Stimulated activated CD8-positive, alpha-beta memory T cell treated with anti-CD3 and anti-CD28 coated beads, Interleukin-7, amount 100 ng/mL, for 48 hours (primary cell): ENCODE measurements around the gene VPS72.
A peak's percentile ranks its signal among the peaks of the same experiment; 100 is the strongest.
"Not testable (repeated sequence)": the region's sequence is repeated elsewhere in the genome, so short reads cannot be mapped to it uniquely, and the experiment has no call there.

Experiments
- DNase-seq, 2 donors: peaks; one replicate each; pipeline ENCODE4 v3.0.0-alpha.2; 2020; ENCODE audit warnings: low read depth in 1 of 2; ENCODE audit errors: extremely low read depth in 1 of 2

VPS72 gene

GRCh38 chr1:151188667-151189066 lies 1.3 kb downstream of the VPS72 start:
- not testable (repeated sequence) for DNase-seq

DNA sequence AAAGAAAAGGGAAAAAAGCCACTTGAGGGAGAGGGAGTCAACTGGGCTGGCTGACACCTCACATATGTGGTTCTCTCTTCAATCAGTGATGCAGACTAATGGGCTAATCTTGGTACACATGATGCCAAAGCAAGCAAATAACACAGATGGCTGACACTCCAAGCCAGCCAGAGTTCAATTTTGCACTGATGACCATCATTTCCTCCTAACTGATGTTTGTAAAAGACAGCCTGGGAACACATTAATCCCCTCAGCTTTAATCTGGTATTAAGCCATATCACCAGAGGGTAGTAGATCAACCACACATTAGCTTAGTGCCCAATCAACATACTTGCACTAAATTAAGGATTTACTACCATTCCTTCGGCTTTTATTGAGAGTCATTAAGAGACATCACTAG lies 2.8 kb downstream of the VPS72 start:
- DNase-seq: no peak

GRCh38 chr1:151184211-151184610 lies 5.8 kb downstream of the VPS72 start:
- DNase-seq: no peak

DNA sequence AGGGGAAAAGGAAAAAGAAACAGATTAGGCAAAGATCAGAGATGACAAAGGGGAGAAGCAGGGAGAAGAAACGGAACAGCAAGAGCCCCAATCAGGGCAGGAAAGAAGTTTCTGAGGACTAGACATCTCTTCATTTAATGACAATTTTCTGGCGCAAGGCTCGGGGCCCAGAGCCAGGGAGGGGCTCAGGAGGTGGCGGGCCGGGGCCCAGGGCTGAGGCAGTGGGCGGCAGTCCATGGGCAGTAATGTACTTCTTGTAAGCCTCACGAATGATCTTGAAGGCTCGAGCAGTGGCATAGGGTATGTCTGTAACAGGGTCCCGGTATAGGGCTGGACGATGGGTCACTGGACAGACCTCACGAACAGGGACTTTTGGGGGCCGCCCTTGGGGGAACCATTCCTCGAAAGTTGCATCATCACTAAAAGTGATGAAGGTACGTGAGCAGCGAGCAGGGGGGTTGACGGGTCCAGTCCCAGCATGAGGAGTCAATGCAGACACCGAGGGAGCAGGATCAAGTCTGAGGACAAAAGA lies 13.4 kb downstream of the VPS72 start:
- DNase-seq: no peak

GRCh38 chr1:151175863-151176262 lies 14.1 kb downstream of the VPS72 start, which contains the start of gene TMOD4:
TSS of gene TMOD4 (minus strand) at chr1:151175981. CDS start at chr1:151174875, 1,106 bp downstream.
- no peak for DNase-seq

- no peak for DNase-seq
Measured at GRCh38 chr1:151175041-151175741, 14.8 kb downstream of the VPS72 start.

DNA sequence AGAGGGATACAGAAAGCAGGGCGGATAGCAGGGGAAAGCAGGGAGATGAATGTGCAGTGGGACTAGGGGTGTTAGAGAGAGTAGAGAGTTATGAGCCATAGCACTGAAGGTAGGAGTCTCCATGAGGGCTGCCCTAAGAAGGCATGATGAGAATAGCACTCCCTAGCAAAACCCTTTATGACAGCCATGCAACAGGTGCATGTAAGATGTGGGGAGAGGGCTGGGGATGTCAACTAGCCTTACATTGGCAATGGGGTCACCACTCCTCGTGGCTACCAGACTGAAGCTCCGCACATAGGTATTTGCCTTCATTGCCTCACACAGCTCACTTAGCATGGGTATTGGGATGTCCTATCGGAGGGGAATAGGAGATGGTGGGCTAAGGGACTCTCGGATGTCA lies 18.8 kb downstream of the VPS72 start:
- no peak for DNase-seq

GRCh38 chr1:151167116-151167515 lies 22.9 kb downstream of the VPS72 start:
- DNase-seq: no peak

DNA sequence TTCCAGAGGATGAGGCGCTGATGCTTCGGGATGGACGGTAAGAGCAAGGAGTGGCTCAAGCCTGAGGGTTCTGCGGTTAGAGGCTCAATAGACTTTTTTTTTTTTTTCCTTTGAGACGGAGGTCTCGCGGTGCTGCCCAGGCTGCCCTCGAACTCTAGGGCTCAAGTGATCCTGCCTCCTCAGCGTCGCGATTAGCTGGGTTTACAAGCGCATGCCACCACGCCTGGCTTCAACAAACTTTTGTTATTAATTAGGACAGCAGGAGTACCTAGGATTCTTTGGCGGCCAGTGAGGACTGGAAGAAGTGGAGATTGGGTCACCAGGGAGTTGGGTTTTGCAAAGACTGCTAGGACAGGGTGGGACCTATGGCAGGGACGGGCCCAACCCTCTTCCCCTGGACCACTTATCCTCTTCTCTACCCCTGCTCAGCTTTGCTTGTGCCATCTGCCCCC lies 23.5 kb downstream of the VPS72 start:
- DNase-seq: no peak

- DNase-seq: peak; percentile 89 to 94
Measured at GRCh38 chr1:151165738-151166504, 24.1 kb downstream of the VPS72 start, which contains the start of the genes LYSMD1 and SCNM1. TSS of gene LYSMD1 (minus strand) at chr1:151165902. CDS start at chr1:151165258, 644 bp downstream. TSS of gene SCNM1 (plus strand) at chr1:151166144. CDS start at chr1:151166153, 9 bp downstream.

DNA sequence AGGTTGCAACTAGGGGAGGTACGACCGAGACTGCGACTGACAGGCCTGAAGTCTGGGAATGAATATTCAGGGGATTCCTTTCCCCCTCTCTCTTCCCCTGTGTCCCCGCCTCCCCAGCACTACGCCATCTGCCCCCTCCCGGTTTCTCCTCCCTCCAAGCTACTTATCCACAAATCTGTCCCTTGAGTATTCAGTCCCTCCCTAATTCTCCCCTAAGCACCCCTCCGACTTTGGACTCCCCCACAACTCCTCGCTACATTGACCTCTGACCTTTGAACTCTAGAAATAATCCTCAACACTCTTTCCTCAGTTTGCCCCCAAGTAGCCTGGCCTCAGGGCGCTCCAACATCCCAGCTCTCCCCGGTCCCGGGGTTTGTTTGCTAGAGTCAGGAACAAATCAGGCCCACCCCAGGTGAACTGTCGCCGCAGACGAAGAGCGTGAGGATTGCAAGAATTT lies 24.7 kb downstream of the VPS72 start:
- DNase-seq: no peak

- DNase-seq: no peak
Measured at GRCh38 chr1:151164732-151165280, 25.2 kb downstream of the VPS72 start.

DNA sequence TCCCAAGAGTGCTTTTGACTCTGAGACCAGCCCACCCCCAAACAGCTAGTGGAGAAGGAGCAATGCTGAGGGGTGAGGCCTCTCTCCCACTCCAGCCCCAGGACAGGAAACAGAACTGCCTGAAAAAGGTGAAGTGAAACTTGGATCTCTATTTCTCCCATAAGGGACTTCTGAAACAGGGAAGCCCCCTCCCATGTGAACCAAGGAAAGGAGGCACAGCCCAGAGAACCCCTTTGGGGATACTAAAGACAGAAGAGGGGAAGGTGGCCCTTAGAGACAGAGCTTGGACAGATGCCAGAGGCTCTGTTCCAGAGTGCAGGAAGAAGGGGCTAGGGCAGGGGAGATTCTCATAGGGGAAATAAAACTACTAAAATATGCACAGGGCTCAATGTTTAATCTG lies 30.6 kb downstream of the VPS72 start:
- DNase-seq: no peak

- no peak for DNase-seq
Measured at GRCh38 chr1:151158751-151159251, 31.2 kb downstream of the VPS72 start.

GRCh38 chr1:151158326-151158725 lies 31.7 kb downstream of the VPS72 start:
- DNase-seq: peak in 1 of 2 donors; percentile 55

DNA sequence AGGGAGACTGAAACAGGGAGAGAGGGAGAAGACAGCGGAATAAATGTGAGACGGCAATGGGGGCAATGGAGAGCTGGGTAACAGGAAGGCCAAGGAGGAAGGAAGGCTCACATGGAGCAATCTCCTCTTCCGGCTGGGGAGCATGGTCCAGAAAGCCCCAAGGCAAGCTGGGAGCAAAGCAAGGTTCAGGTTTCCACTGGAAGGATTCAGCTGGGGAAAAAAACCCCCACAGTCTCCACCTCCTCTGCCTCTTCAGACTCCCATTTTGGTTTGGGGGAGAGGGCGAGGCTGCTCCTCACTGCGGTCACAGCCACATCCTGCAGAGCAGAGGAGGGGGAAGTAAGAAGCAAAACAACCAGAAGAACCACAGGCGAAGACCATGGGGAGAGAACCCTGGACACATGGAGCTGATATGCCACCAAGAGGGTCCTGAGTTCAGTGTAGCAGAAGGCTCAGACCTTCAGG lies 32.9 kb downstream of the VPS72 start:
- peak in 1 of 2 donors; percentile 63 for DNase-seq

DNA sequence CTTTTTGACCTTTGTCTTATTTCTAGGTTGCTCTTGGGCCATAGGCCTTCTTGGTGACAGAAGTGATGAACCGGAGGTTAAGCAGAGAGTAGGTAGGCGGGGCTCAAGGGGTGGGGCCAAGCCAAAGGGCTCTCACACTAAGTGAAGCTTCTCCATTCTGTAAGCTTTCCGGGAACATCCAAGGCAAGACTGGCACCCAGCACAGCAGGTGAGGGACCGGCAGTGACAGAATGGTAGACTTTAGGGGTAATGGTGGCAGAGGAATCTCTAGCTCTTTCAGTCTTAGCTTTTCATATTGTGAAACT lies 33.5 kb downstream of the VPS72 start, which contains the start of gene TNFAIP8L2:
TNFAIP8L2 (plus strand) TSS at position 135 of the 305 bp plus-strand sequence. CDS start 2,049 bp downstream, outside the sequence.
- peak in 1 of 2 donors; percentile 85 for DNase-seq

DNA sequence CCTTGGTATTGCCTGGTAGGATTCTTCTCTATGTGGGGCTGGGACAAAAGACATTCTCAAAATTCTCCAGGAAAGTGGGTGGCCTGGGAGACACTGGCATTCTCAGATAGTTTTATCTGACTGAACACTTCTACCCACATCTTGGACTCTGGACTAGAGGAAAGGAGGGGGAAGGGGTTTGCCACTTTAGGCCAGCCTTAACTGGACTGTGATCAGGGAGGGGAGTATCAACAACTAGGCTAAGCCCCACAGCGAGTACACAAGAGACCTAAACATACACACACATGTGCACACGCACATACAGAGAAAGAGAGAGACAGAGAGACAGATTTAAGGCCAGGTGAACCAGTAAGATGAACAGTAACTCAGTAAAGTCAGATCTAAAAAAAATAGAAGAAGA lies 42.3 kb downstream of the VPS72 start:
- no peak for DNase-seq

GRCh38 chr1:151147132-151147503 lies 42.9 kb downstream of the VPS72 start:
- DNase-seq: no peak

DNA sequence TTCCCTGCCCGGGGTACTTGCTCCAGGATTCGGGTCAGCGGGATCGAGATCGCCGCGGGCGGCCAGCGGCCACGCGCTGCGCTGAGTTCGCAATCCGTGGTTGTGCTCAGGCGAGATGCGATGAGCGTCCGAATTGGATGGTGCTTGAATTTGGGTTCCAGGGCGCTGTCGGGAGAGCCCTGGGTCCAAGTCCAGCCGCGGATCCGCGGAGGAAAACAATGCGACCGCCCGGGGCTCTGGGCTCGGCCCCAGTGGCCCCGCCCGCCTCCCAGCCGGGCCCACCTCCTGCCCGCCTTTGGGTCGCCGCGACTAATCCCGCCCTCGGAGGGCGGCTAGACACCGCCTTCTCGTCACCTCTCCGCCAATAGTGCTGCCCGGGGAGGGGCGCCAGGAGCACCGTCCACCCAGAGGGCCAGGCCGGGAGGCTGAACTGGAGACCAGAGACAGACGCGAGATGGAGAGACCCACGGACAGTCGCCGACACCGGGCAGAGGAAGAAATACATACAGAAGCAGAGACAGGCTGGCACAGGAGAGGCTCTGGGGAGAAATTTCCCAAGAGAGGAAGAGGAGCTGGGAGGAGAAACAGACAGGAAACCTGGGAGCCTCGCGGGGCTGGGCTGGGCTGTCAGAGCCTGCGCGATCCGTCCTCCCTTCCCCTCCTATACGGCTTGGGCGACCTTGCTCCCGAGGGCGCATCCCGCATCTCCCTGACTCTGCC lies 43.4 kb downstream of the VPS72 start, which contains the start of gene SEMA6C:
SEMA6C (minus strand) TSS at position 220 of the 720 bp plus-strand sequence. CDS start 4,010 bp downstream, outside the sequence.
- peak; percentile 78 to 85 for DNase-seq
